AG04449 (cell line): ENCODE results near the gene MINDY4.

ENCODE experiments used
- CTCF ChIA-PET: fragments of 350-600 bp; formaldehyde crosslinking; extraction: SDS; loops from one replicate; lab custom pipeline; 2021; ENCODE audit warnings: antibody characterized with exemption; lab: Yijun Ruan, JAX
- POLR2A ChIA-PET: fragments of 400-600, 350-600 bp; formaldehyde crosslinking; extraction: SDS; loops from one replicate; lab custom pipeline; 2020; ENCODE audit warnings: antibody characterized with exemption, inconsistent platforms; lab: Yijun Ruan, JAX
- DNase-seq: peaks from one replicate; pipeline ENCODE4 v3.0.0-alpha.2; 2010; ENCODE audit warnings: low read depth, low spot score
- H3K4me3 ChIP-seq: 2 replicates; pipeline ENCODE4 v1.5.1; 2011; ENCODE audit warnings: low read depth, mild to moderate bottlenecking, control low read depth, low read length
- TF ChIP-seq, protein P1 (sequence below): IDR thresholded peaks from one replicate; pipeline ENCODE4 v1.5.1; 2011; ENCODE audit warnings: mild to moderate bottlenecking, moderate library complexity, low read length, control low read depth, inconsistent platforms; ENCODE audit not compliant: insufficient read depth; ENCODE audit errors: missing control alignments

MINDY4 gene

GRCh38 chr7:30873207-30873606 lies 102.0 kb downstream of the MINDY4 start:
- no peak overlapping the region for H3K4me3 ChIP-seq

GRCh38 chr7:30873656-30874055 lies 102.4 kb downstream of the MINDY4 start:
- TF ChIP-seq, protein P1, sequence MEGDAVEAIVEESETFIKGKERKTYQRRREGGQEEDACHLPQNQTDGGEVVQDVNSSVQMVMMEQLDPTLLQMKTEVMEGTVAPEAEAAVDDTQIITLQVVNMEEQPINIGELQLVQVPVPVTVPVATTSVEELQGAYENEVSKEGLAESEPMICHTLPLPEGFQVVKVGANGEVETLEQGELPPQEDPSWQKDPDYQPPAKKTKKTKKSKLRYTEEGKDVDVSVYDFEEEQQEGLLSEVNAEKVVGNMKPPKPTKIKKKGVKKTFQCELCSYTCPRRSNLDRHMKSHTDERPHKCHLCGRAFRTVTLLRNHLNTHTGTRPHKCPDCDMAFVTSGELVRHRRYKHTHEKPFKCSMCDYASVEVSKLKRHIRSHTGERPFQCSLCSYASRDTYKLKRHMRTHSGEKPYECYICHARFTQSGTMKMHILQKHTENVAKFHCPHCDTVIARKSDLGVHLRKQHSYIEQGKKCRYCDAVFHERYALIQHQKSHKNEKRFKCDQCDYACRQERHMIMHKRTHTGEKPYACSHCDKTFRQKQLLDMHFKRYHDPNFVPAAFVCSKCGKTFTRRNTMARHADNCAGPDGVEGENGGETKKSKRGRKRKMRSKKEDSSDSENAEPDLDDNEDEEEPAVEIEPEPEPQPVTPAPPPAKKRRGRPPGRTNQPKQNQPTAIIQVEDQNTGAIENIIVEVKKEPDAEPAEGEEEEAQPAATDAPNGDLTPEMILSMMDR: no peak
- ChIA-PET CTCF (no interaction called here), POLR2A (no interaction called here)
- DNase-seq: no peak
- H3K4me3 ChIP-seq: no peak overlapping the region

More at GRCh38 chr7:30873207-30873606, 102.0 kb downstream of the MINDY4 start:
- ChIA-PET CTCF (no interaction called here), POLR2A (no interaction called here)
- DNase-seq: no peak
- TF ChIP-seq, protein P1: no peak

DNA sequence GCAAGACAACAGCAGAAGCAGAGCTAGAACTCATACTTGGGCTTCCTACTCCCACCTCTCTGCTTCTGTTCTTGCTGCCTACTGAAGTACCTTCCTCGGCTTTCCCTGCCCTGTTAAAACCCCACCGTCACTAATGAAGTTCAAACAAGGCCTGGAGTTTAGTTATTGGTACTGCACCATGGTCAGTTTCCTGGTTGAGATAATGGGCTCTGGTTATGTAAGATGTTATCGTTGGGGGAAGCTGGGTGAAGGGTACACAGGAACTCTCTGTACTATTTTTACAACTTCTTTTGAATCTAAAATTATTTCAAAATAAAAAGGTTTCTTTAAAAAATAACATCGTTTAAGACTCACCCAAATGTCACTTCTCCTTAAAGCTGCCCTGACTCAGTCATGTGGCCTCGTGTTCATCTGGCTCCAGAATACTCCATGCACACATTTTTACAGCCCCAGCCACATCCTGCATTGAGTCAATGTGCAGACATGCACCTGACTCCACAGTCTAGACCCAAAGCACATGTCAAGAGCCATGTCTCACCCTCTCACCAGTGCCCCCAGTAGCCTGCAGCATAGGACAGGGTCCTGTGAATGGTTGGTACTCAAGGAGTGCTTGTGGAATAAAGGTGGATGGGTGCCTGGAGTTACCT lies 103.6 kb downstream of the MINDY4 start:
- H3K4me3 ChIP-seq: no peak overlapping the region
- no peak for DNase-seq
- TF ChIP-seq, protein P1: no peak
- CTCF ChIA-PET: no interaction called here
- POLR2A ChIA-PET: no interaction called here

DNA sequence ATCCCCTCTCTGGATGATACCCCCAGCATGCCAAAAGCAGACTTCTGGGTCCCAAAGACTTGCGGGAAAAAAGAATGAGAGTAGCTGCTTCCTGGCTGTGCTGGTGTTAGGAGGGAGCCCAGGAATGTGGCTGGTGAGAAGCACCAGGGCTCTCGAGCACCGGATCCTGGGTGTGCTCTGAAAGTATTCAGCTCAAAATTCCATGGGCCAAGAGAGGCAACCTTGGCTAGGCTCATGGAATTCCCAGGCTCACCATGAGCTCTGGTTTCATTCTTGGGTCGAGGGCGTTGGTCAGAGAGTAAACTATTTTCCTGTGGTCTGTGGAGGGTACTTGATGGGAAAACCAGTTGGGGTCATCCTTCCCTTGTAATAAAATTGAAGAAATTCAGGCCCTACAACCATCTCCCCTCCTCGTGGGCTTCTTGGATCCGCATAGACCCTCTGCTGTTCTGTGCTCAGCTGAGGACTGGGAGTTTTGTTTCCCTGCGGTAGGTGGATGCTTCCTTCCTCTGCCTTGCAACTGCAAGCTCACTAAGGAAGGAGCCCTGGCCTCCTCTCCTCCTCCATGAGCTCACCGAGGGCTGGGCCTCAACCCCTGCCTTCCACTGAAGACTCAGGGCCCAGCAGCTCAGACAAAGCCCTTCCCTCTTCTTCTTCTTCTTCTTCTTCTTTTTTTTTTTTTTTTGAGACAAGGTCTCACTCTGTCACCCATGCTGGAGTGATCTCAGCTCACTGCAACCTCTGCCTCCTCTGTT lies 106.0 kb downstream of the MINDY4 start:
- CTCF ChIA-PET: interaction anchor here (0.7 kb wide), 1 partner anchor 17 kb away, joined by 3 read pairs; no protein-coding TSS in a partner anchor
- no peak overlapping the region for H3K4me3 ChIP-seq
- DNase-seq: no peak
- POLR2A ChIA-PET: no interaction called here
- TF ChIP-seq, protein P1: no peak

DNA sequence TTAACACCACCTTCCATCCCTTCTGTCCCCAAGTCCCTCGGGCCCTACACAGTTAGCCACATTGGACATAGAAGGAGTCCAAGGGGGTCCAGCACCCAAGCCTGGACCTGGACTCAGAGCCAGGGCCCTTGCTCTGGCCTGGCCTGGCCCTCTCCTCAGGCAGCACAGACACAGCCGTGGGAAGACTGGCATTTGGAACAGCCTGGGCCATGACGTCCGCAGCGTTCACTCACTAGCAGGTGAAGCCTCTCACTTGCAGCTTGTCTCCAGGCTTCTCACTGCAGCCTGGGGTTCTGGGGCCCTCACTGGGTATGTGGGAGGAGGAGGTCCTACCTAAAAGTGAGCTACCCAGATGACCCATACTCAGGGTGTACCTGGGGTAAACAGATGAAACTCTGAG lies 106.8 kb downstream of the MINDY4 start:
- TF ChIP-seq, protein P1: no peak
- H3K4me3 ChIP-seq: no peak overlapping the region
- POLR2A ChIA-PET: no interaction called here
- CTCF ChIA-PET: interaction anchor here (0.7 kb wide), 1 partner anchor 61 kb away, joined by 3 read pairs; no protein-coding TSS in a partner anchor
- no peak for DNase-seq

GRCh38 chr7:30879139-30880124 lies 108.2 kb downstream of the MINDY4 start:
- no peak for DNase-seq
- ChIA-PET POLR2A (no interaction called here), CTCF (interaction anchor here (0.9 kb wide), 1 partner anchor 753 kb away, joined by 3 read pairs; no protein-coding TSS in a partner anchor)
- TF ChIP-seq, protein P1: no peak
- H3K4me3 ChIP-seq: no peak overlapping the region
